GM13976 (cell line): Measurements from ENCODE around the gene AGAP1.

Experiments
- DNase-seq: peaks from one replicate; pipeline ENCODE4 v3.0.0; 2012; ENCODE audit warnings: low spot score
- in situ Hi-C: fragments of 300-500 bp; cut with MboI; formaldehyde crosslinking; loops from one replicate; pipeline ENCODE4 v1.12.0; 2022; ENCODE audit warnings: low sequenced_read_pairs, mixed read lengths, inconsistent platforms; ENCODE audit not compliant: unreplicated experiment
- TF ChIP-seq, protein P1 (sequence below): IDR thresholded peaks from 2 replicates; pipeline ENCODE4 v1.5.1; 2012; ENCODE audit warnings: borderline replicate concordance, mild to moderate bottlenecking; ENCODE audit not compliant: insufficient read depth; ENCODE audit errors: extremely low read depth, missing control alignments, control extremely low read depth

The AGAP1 gene

GRCh38 chr2:235516257-235516656 is 22.4 kb downstream of the AGAP1 start:
- in situ Hi-C loops: no loop called here
- TF ChIP-seq, protein P1, sequence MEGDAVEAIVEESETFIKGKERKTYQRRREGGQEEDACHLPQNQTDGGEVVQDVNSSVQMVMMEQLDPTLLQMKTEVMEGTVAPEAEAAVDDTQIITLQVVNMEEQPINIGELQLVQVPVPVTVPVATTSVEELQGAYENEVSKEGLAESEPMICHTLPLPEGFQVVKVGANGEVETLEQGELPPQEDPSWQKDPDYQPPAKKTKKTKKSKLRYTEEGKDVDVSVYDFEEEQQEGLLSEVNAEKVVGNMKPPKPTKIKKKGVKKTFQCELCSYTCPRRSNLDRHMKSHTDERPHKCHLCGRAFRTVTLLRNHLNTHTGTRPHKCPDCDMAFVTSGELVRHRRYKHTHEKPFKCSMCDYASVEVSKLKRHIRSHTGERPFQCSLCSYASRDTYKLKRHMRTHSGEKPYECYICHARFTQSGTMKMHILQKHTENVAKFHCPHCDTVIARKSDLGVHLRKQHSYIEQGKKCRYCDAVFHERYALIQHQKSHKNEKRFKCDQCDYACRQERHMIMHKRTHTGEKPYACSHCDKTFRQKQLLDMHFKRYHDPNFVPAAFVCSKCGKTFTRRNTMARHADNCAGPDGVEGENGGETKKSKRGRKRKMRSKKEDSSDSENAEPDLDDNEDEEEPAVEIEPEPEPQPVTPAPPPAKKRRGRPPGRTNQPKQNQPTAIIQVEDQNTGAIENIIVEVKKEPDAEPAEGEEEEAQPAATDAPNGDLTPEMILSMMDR: no peak
- DNase-seq: no peak

GRCh38 chr2:235518322-235519090 is 24.7 kb downstream of the AGAP1 start:
- TF ChIP-seq, protein P1: no peak
- in situ Hi-C loops: no loop called here
- no peak for DNase-seq

GRCh38 chr2:235520787-235521186 is 26.9 kb downstream of the AGAP1 start:
- no peak for DNase-seq
- in situ Hi-C loops: no loop called here
- TF ChIP-seq, protein P1: no peak

GRCh38 chr2:235521844-235522243 is 28.0 kb downstream of the AGAP1 start:
- TF ChIP-seq, protein P1: no peak
- DNase-seq: no peak
- in situ Hi-C loops: no loop called here

DNA sequence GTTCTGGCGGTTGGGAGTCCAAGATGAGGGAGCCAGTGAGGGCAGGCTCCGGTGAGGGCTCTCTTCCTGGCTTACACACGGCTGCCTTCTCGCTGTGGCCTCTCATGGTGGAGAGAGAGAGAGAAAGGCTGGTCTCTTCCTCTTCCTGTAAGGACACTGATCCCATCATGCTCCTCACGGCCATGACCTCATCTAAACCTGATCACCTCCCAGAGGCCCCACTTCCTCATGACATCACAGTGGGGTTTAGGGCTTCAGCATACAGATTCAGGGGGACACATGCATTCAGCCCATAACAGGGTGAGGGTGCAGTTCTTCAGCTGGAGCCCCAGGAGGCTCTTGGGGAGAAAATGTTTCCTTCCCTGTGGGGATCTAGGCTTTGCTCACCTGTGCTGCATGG is 29.2 kb downstream of the AGAP1 start:
- TF ChIP-seq, protein P1: no peak

GRCh38 chr2:235523486-235524150 is 29.8 kb downstream of the AGAP1 start:
- DNase-seq: no peak
- in situ Hi-C loops: no loop called here
- TF ChIP-seq, protein P1: no peak

More for the DNA sequence above, 29.2 kb downstream of the AGAP1 start:
- in situ Hi-C loops: no loop called here
- DNase-seq: no peak
